Stimulated activated CD8-positive, alpha-beta memory T cell treated with anti-CD3 and anti-CD28 coated beads, Interleukin-15, amount 100 ng/mL, for 1 hour (primary cell): Measurements from ENCODE around the gene CDH4.

Experiments
- DNase-seq: peaks from one replicate; pipeline ENCODE4 v3.0.0-alpha.2; 2020; ENCODE audit warnings: low read depth

Gene CDH4

DNA sequence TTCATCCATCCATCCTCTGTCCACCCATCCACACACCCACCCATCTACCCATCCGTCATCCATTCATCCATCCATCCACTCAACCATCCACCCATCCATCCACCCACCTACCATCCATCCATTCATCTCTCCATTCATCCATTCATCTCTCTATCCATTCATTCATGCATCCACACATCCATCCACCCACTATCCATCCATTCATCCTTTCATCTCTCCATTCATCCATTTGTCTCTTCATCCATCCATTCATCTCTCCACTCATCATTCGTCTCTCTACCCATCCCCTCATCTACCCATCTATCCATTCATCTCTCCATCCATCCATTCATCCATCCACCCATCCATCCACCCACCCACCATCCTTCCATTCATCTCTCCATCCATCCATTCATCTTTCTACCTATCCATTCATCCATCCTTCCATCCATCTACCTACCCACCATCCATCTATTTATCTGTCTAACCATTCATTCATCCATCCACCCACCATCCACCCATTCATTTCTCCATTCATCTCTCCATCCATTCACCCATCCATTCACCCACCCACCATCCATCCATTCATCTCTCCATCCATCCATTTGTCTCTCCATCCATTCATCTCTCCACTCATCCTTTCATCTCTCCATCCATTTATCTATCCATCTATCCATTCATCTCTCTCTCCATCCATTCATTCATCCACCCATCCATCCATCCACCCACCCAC, 538.2 kb downstream of the CDH4 start:
- DNase-seq: no peak

DNA sequence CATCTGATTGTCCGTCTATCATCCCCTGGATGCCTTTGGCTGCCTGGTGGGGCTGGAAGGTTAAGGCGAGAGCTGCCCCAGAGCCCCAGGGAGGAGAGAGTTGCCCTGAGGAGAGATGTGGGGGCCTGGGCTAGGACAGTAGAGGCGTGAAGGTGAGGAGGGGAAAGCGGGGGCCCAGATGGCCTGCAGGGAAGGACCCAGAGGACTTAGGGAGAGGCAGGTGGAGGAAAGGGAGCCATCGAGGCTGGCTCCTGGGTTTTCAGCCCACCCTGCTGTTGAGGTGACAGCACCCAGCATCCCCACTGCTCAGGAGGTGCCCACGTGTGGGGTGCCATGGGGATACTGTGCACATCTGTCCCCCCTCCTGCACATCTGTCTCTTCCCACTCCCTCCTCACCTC, 539.9 kb downstream of the CDH4 start:
- DNase-seq: no peak

- DNase-seq: no peak
Observed at GRCh38 chr20:61795669-61796630, 543.9 kb downstream of the CDH4 start.

- no peak for DNase-seq
Observed at GRCh38 chr20:61796738-61797137, 544.7 kb downstream of the CDH4 start.

DNA sequence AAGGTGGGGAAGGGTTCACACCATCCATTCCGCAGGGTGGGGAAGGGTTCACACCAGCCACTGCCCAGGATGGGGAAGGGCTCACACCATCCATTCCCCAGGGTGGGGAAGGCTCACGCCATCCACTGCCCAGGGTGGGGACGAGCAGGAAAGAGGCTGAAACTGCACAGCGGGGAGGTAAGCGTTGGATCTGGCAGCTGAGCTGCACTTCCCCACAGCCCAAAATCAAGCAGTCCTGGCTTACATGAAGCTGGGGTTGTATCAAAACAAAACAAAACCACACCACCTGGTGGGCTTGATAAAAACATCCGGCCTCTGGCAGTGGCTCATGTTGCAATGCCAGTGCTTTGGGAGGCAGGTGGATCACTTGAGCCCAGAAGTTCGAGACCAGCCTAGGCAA, 545.1 kb downstream of the CDH4 start:
- DNase-seq: no peak

GRCh38 chr20:61797971-61798411, 545.9 kb downstream of the CDH4 start:
- no peak for DNase-seq

DNA sequence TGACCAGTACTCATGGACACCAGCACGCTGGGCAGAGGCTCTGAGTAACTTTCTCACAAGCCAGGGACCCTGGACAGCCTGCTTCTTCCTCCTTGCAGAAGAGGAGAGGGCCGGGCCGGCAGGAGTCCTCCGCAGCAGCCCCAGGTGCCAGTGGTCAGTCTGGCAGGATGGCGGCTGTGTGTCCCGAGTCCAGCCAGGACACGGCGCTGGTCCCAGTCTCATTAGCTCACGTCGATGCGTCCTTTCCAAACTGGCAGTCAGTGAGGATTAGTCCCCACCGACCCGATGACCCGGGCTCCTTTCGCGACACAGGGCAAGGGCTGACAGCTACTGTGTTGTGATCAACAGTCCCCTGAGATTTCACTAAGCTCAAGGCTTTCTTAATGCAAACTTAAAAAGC, 546.6 kb downstream of the CDH4 start:
- no peak for DNase-seq

GRCh38 chr20:61799394-61799923, 547.4 kb downstream of the CDH4 start:
- DNase-seq: no peak

DNA sequence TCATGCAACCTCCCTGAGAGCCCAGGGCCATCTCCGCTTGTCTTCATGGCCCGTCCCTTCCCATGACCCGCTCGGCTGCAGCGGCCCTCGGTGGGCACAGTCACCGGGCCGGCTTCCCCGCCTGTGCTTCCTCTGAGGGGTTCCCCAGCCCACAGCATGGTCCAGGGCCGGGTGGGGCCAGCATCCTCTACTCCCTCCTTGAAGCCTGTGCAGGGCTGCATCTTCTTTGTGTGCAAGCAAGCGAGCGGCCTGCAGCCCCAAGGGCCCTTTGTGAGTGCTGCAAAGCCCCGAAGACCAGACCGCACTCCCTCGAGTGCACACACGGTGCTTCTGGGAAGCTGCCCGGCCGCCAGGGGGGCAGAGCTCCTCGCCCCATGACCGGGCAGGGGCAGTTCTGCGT, 547.9 kb downstream of the CDH4 start:
- no peak for DNase-seq

GRCh38 chr20:61800359-61801064, 548.5 kb downstream of the CDH4 start:
- DNase-seq: no peak

DNA sequence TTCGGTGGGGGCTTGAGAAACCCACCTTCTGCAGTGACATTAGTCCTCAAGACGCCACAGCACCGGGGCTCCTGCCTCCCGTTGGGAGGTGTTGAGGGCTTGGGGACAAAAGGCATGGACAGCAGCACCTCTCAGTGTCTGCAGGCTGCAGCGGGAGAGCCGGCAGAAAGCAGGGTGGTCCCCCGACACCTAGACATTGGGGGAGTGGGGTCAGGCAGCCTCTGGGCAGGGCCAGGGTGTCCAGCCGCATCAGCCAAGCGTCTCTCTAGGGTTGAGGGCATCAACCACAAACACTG, 549.0 kb downstream of the CDH4 start:
- no peak for DNase-seq

GRCh38 chr20:61801428-61801827, 549.4 kb downstream of the CDH4 start:
- DNase-seq: no peak

GRCh38 chr20:61801857-61802442, 549.9 kb downstream of the CDH4 start:
- no peak for DNase-seq

GRCh38 chr20:61802721-61803311, 550.8 kb downstream of the CDH4 start:
- DNase-seq: no peak

DNA sequence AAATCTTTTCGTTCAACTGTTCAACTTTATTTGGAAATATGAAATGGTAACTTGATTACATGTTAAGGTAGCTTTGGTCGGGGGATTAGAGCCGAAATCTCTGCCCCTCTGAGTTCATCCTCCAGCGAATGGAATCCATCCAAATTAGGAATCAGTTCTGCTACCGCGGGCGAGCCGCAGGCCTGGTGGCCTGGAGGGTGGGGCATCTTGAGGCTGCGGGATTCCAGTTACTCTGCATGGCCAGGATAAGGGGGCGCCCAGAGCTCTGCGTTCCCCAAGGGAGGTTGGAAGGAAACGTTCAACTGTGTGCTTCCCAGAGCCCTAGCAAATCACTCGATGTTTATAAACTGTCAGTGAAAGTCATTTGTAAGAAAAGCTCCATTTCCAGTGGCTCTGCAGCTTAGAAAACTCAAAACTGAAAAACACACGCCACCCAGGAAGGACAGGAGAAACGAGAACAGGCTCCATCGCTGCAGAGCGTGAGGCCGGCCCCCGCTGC, 551.4 kb downstream of the CDH4 start:
- no peak for DNase-seq

DNA sequence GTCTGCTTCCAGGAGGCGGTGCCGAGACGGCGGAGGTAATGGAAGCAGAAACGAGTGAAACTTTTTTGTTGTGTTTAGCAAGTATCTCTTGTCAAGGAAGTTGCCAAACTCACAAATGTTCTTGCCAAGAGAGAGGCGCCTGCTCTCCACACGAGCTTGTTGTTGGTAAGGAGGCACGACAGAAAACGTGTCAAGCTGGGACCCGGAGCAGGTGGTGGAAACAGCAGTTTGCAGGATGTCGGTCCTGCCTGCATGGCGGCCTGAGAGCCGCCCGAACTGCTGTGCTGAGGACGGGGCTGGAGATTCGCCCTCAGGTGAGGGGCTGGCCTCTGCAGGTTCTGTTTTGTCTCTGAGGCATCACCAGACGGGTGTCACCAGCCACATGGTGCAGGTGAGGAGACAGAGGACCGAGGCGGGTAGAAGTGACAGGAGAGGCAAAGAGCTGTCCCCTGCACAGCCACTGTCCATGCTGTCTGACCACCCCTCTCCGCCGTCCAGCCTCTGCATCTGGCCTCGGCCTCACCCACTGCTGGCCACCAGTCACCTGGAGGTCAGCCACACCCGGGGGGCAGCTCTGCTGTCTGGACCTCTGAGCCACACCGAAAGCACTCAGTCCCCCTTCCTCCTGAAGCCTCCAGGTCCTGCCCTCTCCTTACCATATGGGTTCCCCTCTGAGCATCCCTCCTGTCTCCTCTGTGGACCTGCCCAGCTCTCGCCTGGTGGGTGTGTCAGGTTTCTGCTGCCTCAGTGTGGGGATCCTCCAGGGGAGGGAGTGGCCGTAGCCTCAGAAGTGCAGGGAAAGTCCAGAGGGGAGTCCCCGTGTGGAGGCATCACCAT, 552.1 kb downstream of the CDH4 start:
- no peak for DNase-seq

DNA sequence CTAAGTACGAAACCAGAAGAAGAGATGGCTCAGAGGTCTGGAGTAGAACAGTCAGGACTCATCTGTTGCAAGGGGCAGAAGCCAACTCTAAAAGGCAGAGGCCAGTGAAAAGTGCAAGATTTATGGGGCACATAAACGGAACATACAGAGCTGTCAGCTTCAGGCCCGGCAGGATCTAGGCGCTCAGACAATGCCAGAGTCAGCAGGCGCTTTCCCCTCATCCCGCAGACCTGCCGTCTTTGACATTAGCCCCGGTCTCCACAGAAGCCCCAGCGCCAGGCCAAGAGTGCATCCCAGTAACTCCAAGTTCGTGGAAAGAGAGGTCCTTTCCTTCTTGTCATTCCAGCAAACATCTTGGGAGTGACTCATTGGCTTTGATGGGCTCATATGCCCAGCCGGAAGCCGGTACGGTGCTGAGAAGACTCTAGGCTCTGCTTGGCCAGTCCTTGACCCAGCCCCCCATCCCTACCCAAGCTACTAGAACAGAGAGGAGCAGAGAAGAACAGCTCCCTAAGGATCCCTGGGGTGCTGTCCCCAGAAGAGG, 552.8 kb downstream of the CDH4 start:
- no peak for DNase-seq

DNA sequence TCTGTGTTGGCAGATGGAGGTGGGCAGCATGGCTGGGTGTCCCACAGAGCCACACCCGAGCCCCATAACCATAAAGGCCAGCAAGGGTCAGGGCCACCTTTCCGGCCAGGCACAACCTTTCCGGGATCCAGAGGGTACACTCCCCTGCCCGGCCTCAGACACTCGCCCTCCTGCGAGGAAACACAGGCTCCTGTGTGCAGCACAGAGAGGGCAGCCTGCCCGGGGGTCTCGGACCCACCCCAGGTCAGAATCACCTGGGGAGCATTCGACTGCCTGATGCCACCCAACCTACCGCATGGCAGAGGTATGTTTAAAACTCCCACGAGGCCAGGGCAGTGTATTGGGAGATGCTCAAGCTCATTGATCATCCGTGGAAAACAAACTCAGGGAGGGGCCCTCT, 553.3 kb downstream of the CDH4 start:
- DNase-seq: no peak

DNA sequence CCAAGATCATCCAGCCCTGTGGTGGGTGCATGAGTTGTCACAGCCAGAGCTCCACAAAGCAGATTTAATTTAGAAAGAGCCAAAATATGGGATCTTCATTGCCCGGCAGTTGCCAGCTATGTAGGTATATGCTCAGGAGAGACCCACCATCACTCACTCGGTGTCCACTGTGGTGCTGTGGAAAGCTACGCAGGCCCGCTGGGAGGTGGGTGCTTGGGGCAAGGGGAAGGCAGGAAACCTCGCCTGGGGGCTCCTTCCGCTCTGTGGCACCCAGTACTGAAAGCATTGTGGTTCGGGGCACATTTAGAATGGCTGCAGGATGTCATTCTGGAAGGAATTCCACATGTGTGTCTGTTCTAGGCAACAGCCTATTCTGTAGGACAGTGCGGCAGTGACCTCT, 553.7 kb downstream of the CDH4 start:
- no peak for DNase-seq

GRCh38 chr20:61806314-61806713, 554.3 kb downstream of the CDH4 start:
- DNase-seq: no peak
